ENCODE results near the gene KCNQ1.

Gene KCNQ1

GRCh38 chr11:2870460-2870859 is 425.7 kb downstream of the KCNQ1 start:
- TF ChIP-seq, protein P1, sequence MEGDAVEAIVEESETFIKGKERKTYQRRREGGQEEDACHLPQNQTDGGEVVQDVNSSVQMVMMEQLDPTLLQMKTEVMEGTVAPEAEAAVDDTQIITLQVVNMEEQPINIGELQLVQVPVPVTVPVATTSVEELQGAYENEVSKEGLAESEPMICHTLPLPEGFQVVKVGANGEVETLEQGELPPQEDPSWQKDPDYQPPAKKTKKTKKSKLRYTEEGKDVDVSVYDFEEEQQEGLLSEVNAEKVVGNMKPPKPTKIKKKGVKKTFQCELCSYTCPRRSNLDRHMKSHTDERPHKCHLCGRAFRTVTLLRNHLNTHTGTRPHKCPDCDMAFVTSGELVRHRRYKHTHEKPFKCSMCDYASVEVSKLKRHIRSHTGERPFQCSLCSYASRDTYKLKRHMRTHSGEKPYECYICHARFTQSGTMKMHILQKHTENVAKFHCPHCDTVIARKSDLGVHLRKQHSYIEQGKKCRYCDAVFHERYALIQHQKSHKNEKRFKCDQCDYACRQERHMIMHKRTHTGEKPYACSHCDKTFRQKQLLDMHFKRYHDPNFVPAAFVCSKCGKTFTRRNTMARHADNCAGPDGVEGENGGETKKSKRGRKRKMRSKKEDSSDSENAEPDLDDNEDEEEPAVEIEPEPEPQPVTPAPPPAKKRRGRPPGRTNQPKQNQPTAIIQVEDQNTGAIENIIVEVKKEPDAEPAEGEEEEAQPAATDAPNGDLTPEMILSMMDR (IDR thresholded peaks at IDR 0.05; ENCODE audit: borderline replicate concordance, insufficient read depth, low read depth, low read length): no peak
- H3K4me3 ChIP-seq (ENCODE audit: low read depth, low read length): no peak overlapping the region

DNA sequence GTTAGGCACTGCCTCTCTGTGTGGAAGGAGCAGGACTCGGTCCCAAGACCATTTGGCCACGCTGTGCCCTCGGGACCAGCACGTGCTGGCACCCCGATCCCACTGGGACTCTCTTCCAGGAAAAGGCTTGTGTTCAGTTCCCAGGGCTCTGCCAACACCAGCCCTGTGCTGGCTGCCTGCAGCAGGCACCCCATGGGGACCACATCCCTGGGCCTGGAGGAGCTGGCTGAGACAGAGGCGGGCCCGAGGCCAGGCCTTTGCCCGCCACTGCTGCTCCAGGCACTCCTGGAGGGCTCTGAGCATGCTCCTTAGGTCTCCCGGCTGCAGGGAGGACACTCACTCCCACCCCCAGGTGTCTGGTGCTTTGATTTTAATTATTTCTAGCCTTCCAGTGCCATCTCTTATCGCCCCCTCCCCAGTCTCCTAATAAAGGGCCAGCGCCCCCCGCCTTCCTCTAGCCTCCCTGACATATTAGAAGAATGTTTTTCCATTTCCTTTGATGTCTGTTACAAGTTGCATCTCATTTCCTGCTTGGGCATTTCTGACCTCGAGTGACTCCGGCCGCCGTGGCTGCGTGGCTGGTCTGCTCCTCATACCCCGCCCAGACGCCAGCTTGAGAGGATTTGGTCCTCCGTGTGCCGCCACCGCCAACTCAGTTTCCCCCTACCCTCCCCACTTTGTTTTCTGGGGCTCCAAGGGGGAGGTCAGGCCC is 426.3 kb downstream of the KCNQ1 start:
- H3K4me3 ChIP-seq (ENCODE audit: low read depth, low read length): no peak overlapping the region
- TF ChIP-seq, protein P1 (IDR thresholded peaks at IDR 0.05; ENCODE audit: borderline replicate concordance, insufficient read depth, low read depth, low read length): no peak

- TF ChIP-seq, protein P1 (IDR thresholded peaks at IDR 0.05; ENCODE audit: borderline replicate concordance, insufficient read depth, low read depth, low read length): no peak
- no peak overlapping the region for H3K4me3 ChIP-seq (ENCODE audit: low read depth, low read length)
Observed at GRCh38 chr11:2874963-2875362, 430.2 kb downstream of the KCNQ1 start.

- H3K4me3 ChIP-seq (ENCODE audit: low read depth, low read length): no peak overlapping the region
- TF ChIP-seq, protein P1 (IDR thresholded peaks at IDR 0.05; ENCODE audit: borderline replicate concordance, insufficient read depth, low read depth, low read length): no peak
Observed at GRCh38 chr11:2877474-2877873, 432.7 kb downstream of the KCNQ1 start.

GRCh38 chr11:2878782-2879181 is 434.0 kb downstream of the KCNQ1 start:
- TF ChIP-seq, protein P1 (IDR thresholded peaks at IDR 0.05; ENCODE audit: borderline replicate concordance, insufficient read depth, low read depth, low read length): no peak

DNA sequence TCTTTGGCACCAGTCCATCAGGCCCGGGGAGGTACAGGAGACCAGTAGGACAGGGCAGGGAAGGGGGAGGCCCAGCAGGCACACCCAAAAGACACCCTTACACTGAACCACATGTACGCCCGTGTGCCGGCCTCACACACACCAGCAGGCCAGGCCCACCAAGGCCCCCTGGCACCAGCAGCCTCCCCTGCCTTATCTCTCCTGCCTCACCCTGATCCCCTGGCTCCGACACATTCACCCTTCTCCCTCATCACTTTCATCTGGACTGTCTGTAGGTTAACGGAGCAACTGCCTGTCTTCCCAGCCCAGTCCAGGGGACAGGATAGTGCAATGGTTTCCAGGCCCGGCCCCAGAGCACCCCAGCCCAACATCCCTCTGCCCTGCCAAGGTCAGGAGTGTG is 435.8 kb downstream of the KCNQ1 start:
- no peak overlapping the region for H3K4me3 ChIP-seq (ENCODE audit: low read depth, low read length)
- TF ChIP-seq, protein P1 (IDR thresholded peaks at IDR 0.05; ENCODE audit: borderline replicate concordance, insufficient read depth, low read depth, low read length): no peak

More at GRCh38 chr11:2878782-2879181, 434.0 kb downstream of the KCNQ1 start:
- no peak overlapping the region for H3K4me3 ChIP-seq (ENCODE audit: low read depth, low read length)

Measured in GM12875 (cell line).